Measurements from ENCODE around the gene SYT7. TPM values are rescaled to one million over a fixed set of nuclear protein-coding genes. Genes with fewer than 3 reads are reported as not detected.

The SYT7 gene
- total and polyA plus RNA-seq, 2 donors (not counting 1 experiment from before 2014, with no cell fraction given): not detected

GRCh38 chr11:61585115-61585514, 4.2 kb upstream of the SYT7 start:
- peaks cover 29% of the 10 kb centered on the region for H3K4me1 Mint-ChIP-seq
- H3K27me3 Mint-ChIP-seq: peaks cover 36% of the 10 kb centered on the region
- POLR2A ChIA-PET: interaction anchor here (0.8 kb wide), 1 partner anchor 490 kb away, joined by 4 read pairs; no protein-coding TSS in a partner anchor
- DNase-seq (no peak), ATAC-seq (ENCODE audit: low read depth) (no peak)
- H3K27ac ChIP-seq (ENCODE audit: low read length in 2 of 2): no peak overlapping the region
- no peaks in the 10 kb centered on the region for H3K9me3 Mint-ChIP-seq (ENCODE audit: insufficient read depth)
- intact Hi-C loops (cut with micrococcal nuclease): no loop called here
- H3K4me3 ChIP-seq (ENCODE audit: control extremely low read depth in 1 of 5, extremely low read depth in 1 of 5, insufficient read depth in 1 of 5, low read depth in 2 of 5, low read length in 4 of 5): no peak overlapping the region
- peaks cover 0 to 9% (median 0%) of the 10 kb centered on the region in 3 donors for H3K9me3 ChIP-seq (ENCODE audit: control extremely low read depth in 1 of 3, control insufficient read depth in 2 of 3, insufficient read depth in 1 of 3, low read length in 2 of 3)
- no peak overlapping the region for H3K9ac ChIP-seq (ENCODE audit: low read length)
- CTCF ChIA-PET: no interaction called here
- H3K4me3 Mint-ChIP-seq: no peak overlapping the region
- no peak overlapping the region for H3K27ac Mint-ChIP-seq
- H2AFZ ChIP-seq (ENCODE audit: insufficient read depth, low read depth, low read length, poor library complexity, severe bottlenecking): no peak overlapping the region
- H4K20me1 ChIP-seq (ENCODE audit: control insufficient read depth, insufficient read depth, low read length, poor library complexity, severe bottlenecking): no peaks in the 10 kb centered on the region
- WGBS (ENCODE audit: insufficient coverage): 80% methylated on average over 2 of the region's 3 CpGs
- H3K4me1 ChIP-seq (ENCODE audit: control insufficient read depth in 2 of 2, insufficient read depth in 2 of 2, low read length in 2 of 2): peaks cover 28 to 29% of the 10 kb centered on the region in 2 donors
- H3K79me2 ChIP-seq (ENCODE audit: control insufficient read depth, insufficient read depth, low read length): no peaks in the 10 kb centered on the region
- H3K27me3 ChIP-seq (replicated peaks in 1 of 4; ENCODE audit: control extremely low read depth in 1 of 4, control insufficient read depth in 3 of 4, insufficient read depth in 4 of 4, low read length in 3 of 4): peaks cover 0 to 53% (median 23%) of the 10 kb centered on the region in 4 experiments
- TF ChIP-seq CTCF (IDR thresholded peaks at IDR 0.05) (no peak), EZH2 (IDR thresholded peaks at IDR 0.05; ENCODE audit: borderline replicate concordance, insufficient read depth, low read depth, low read length, poor library complexity, severe bottlenecking) (no peak)
- H3K4me2 ChIP-seq (replicated peaks; ENCODE audit: low read depth, low read length, poor library complexity, severe bottlenecking): no peak overlapping the region
- H3K36me3 ChIP-seq (replicated peaks in 1 of 2; ENCODE audit: control extremely low read depth in 1 of 2, control insufficient read depth in 1 of 2, extremely low read depth in 1 of 2, insufficient read depth in 2 of 2, low read length in 1 of 2): no peaks in the 10 kb centered on the region

GRCh38 chr11:61581931-61582330, 1.1 kb upstream of the SYT7 start:
- H3K36me3 ChIP-seq (replicated peaks in 1 of 2; ENCODE audit: control extremely low read depth in 1 of 2, control insufficient read depth in 1 of 2, extremely low read depth in 1 of 2, insufficient read depth in 2 of 2, low read length in 1 of 2): no peaks in the 10 kb centered on the region
- POLR2A ChIA-PET: no interaction called here
- TF ChIP-seq EZH2 (IDR thresholded peaks at IDR 0.05; ENCODE audit: borderline replicate concordance, insufficient read depth, low read depth, low read length, poor library complexity, severe bottlenecking) (no peak), CTCF (IDR thresholded peaks at IDR 0.05) (no peak)
- Mint-ChIP-seq H3K27ac (peak overlapping the region; percentile 90), H3K27me3 (peaks cover 38% of the 10 kb centered on the region), H3K9me3 (ENCODE audit: insufficient read depth) (no peaks in the 10 kb centered on the region), H3K4me3 (peak overlapping the region; percentile 88), H3K4me1 (peaks cover 18% of the 10 kb centered on the region)
- CTCF ChIA-PET: interaction anchor here (0.7 kb wide), 1 partner anchor 1991 kb away, joined by 3 read pairs; no protein-coding TSS in a partner anchor
- DNase-seq (no peak), ATAC-seq (ENCODE audit: low read depth) (no peak)
- peaks cover 0 to 11% (median 0%) of the 10 kb centered on the region in 3 donors for H3K9me3 ChIP-seq (ENCODE audit: control extremely low read depth in 1 of 3, control insufficient read depth in 2 of 3, insufficient read depth in 1 of 3, low read length in 2 of 3)
- no peak overlapping the region for H3K27ac ChIP-seq (ENCODE audit: low read length in 2 of 2)
- H3K27me3 ChIP-seq (replicated peaks in 1 of 4; ENCODE audit: control extremely low read depth in 1 of 4, control insufficient read depth in 3 of 4, insufficient read depth in 4 of 4, low read length in 3 of 4): peaks cover 0 to 44% (median 20%) of the 10 kb centered on the region in 4 experiments
- no peak overlapping the region for H3K4me3 ChIP-seq (ENCODE audit: control extremely low read depth in 1 of 5, extremely low read depth in 1 of 5, insufficient read depth in 1 of 5, low read depth in 2 of 5, low read length in 4 of 5)
- no peak overlapping the region for H3K9ac ChIP-seq (ENCODE audit: low read length)
- peak overlapping the region; percentile 91 for H3K4me2 ChIP-seq (replicated peaks; ENCODE audit: low read depth, low read length, poor library complexity, severe bottlenecking)
- H2AFZ ChIP-seq (ENCODE audit: insufficient read depth, low read depth, low read length, poor library complexity, severe bottlenecking): no peak overlapping the region
- intact Hi-C loops (cut with micrococcal nuclease): loop anchor here (5.0 kb wide), 2 partner anchors 150 to 385 kb away; partner anchors contain the start of genes FTH1 and SDHAF2
- no peaks in the 10 kb centered on the region for H4K20me1 ChIP-seq (ENCODE audit: control insufficient read depth, insufficient read depth, low read length, poor library complexity, severe bottlenecking)
- peaks cover 13 to 16% of the 10 kb centered on the region in 2 donors for H3K4me1 ChIP-seq (ENCODE audit: control insufficient read depth in 2 of 2, insufficient read depth in 2 of 2, low read length in 2 of 2)
- WGBS (ENCODE audit: insufficient coverage): 60% methylated on average over 2 of the region's 2 CpGs
- no peaks in the 10 kb centered on the region for H3K79me2 ChIP-seq (ENCODE audit: control insufficient read depth, insufficient read depth, low read length)
